HG03571 (cell line): ENCODE data around the gene NEK6.

ENCODE experiments used
- ATAC-seq: cut with Tn5 transposase; IDR thresholded peaks from one replicate; pipeline ENCODE4 v1.9.1; 2021; ENCODE audit not compliant: unreplicated experiment

Gene NEK6

GRCh38 chr9:124364141-124364540 is 106.4 kb downstream of the NEK6 start:
- ATAC-seq = no peak

- no peak for ATAC-seq
Observed at GRCh38 chr9:124365036-124365435, 107.3 kb downstream of the NEK6 start.

GRCh38 chr9:124366476-124367220 is 108.9 kb downstream of the NEK6 start:
- no peak for ATAC-seq

GRCh38 chr9:124368692-124369091 is 110.9 kb downstream of the NEK6 start:
- ATAC-seq = no peak

- ATAC-seq = no peak
Observed at GRCh38 chr9:124369231-124369797, 111.6 kb downstream of the NEK6 start.

GRCh38 chr9:124370896-124371582 is 113.3 kb downstream of the NEK6 start:
- ATAC-seq = no peak

- no peak for ATAC-seq
Observed at GRCh38 chr9:124372038-124372437, 114.3 kb downstream of the NEK6 start.

GRCh38 chr9:124373386-124373785 is 115.6 kb downstream of the NEK6 start:
- ATAC-seq = no peak

- no peak for ATAC-seq
Observed at GRCh38 chr9:124373851-124374250, 116.1 kb downstream of the NEK6 start.

GRCh38 chr9:124375726-124376125 is 118.0 kb downstream of the NEK6 start:
- no peak for ATAC-seq

GRCh38 chr9:124376329-124376728 is 118.6 kb downstream of the NEK6 start:
- ATAC-seq = no peak

GRCh38 chr9:124377551-124378406 is 120.0 kb downstream of the NEK6 start:
- ATAC-seq = no peak

- no peak for ATAC-seq
Observed at GRCh38 chr9:124381170-124381945, 123.6 kb downstream of the NEK6 start.

- no peak for ATAC-seq
Observed at GRCh38 chr9:124384210-124384609, 126.5 kb downstream of the NEK6 start.

GRCh38 chr9:124384846-124385245 is 127.1 kb downstream of the NEK6 start:
- no peak for ATAC-seq

- ATAC-seq = no peak
Observed at GRCh38 chr9:124385623-124386022, 127.9 kb downstream of the NEK6 start.

- no peak for ATAC-seq
Observed at GRCh38 chr9:124386201-124386600, 128.5 kb downstream of the NEK6 start.

- no peak for ATAC-seq
Observed at GRCh38 chr9:124388275-124389048, 130.7 kb downstream of the NEK6 start.

GRCh38 chr9:124389146-124389939 is 131.6 kb downstream of the NEK6 start:
- ATAC-seq = no peak
